Measurements from ENCODE around the gene TMEM171.

The TMEM171 gene

GRCh38 chr5:73130811-73131210, 10.4 kb downstream of the TMEM171 start:
- no peak for DNase-seq
- H3F3A ChIP-seq (ENCODE audit: insufficient read depth, low read length) = no peaks in the 10 kb centered on the region
- TF ChIP-seq CTCF (IDR thresholded peaks at IDR 0.05; ENCODE audit: low read length) (no peak), EZH2 (optimal IDR thresholded peaks at IDR 0.05; ENCODE audit: low read depth, low read length) (no peak), EZH2phosphoT487 (IDR thresholded peaks at IDR 0.05; ENCODE audit: low read length) (no peak)
- no peaks in the 10 kb centered on the region for H3K9me2 ChIP-seq (replicated peaks; ENCODE audit: insufficient read depth, low read length)
- H3K27me3 ChIP-seq (replicated peaks; ENCODE audit: insufficient read depth, low read length) = no peaks in the 10 kb centered on the region
- no peak overlapping the region for H3K27ac ChIP-seq (ENCODE audit: low read length)
- H3K36me3 ChIP-seq (replicated peaks; ENCODE audit: insufficient read depth, low read length) = no peaks in the 10 kb centered on the region
- no peaks in the 10 kb centered on the region for H3K9me3 ChIP-seq (replicated peaks; ENCODE audit: insufficient read depth, low read length)
- H3K9ac ChIP-seq (ENCODE audit: low read length) = no peak overlapping the region
- no peaks in the 10 kb centered on the region for H3K4me1 ChIP-seq (ENCODE audit: low read length)
- H3K79me2 ChIP-seq (ENCODE audit: low read length) = no peaks in the 10 kb centered on the region
- no peak overlapping the region for H2AFZ ChIP-seq (ENCODE audit: low read length)
- H3K4me3 ChIP-seq (ENCODE audit: low read length) = no peak overlapping the region
- H4K20me1 ChIP-seq (ENCODE audit: insufficient read depth, low read length) = no peaks in the 10 kb centered on the region
- H3K4me2 ChIP-seq (ENCODE audit: low read depth, low read length) = no peak overlapping the region

- Histone ChIP-seq H3K4me1 (ENCODE audit: low read length) (no peaks in the 10 kb centered on the region), H3F3A (ENCODE audit: insufficient read depth, low read length) (no peaks in the 10 kb centered on the region), H3K4me2 (ENCODE audit: low read depth, low read length) (no peak overlapping the region), H3K9me3 (replicated peaks; ENCODE audit: insufficient read depth, low read length) (no peaks in the 10 kb centered on the region), H3K9me2 (replicated peaks; ENCODE audit: insufficient read depth, low read length) (no peaks in the 10 kb centered on the region), H3K27ac (ENCODE audit: low read length) (no peak overlapping the region), H4K20me1 (ENCODE audit: insufficient read depth, low read length) (no peaks in the 10 kb centered on the region), H3K9ac (ENCODE audit: low read length) (no peak overlapping the region), H3K27me3 (replicated peaks; ENCODE audit: insufficient read depth, low read length) (no peaks in the 10 kb centered on the region), H3K36me3 (replicated peaks; ENCODE audit: insufficient read depth, low read length) (no peaks in the 10 kb centered on the region), H3K4me3 (ENCODE audit: low read length) (no peak overlapping the region), H3K79me2 (ENCODE audit: low read length) (no peaks in the 10 kb centered on the region), H2AFZ (ENCODE audit: low read length) (no peak overlapping the region)
- DNase-seq = no peak
- TF ChIP-seq CTCF (IDR thresholded peaks at IDR 0.05; ENCODE audit: low read length) (no peak), EZH2 (optimal IDR thresholded peaks at IDR 0.05; ENCODE audit: low read depth, low read length) (no peak), EZH2phosphoT487 (IDR thresholded peaks at IDR 0.05; ENCODE audit: low read length) (no peak)
Measured at GRCh38 chr5:73131711-73132425, 11.5 kb downstream of the TMEM171 start.

- no peak overlapping the region for H3K9ac ChIP-seq (ENCODE audit: low read length)
- H3K4me2 ChIP-seq (ENCODE audit: low read depth, low read length) = no peak overlapping the region
- no peaks in the 10 kb centered on the region for H3K4me1 ChIP-seq (ENCODE audit: low read length)
- no peak for DNase-seq
- no peak for TF ChIP-seq CTCF (IDR thresholded peaks at IDR 0.05; ENCODE audit: low read length)
- TF ChIP-seq EZH2phosphoT487 (IDR thresholded peaks at IDR 0.05; ENCODE audit: low read length) = no peak
- no peaks in the 10 kb centered on the region for H3K9me2 ChIP-seq (replicated peaks; ENCODE audit: insufficient read depth, low read length)
- no peak overlapping the region for H3K4me3 ChIP-seq (ENCODE audit: low read length)
- H3K27me3 ChIP-seq (replicated peaks; ENCODE audit: insufficient read depth, low read length) = no peaks in the 10 kb centered on the region
- H3K36me3 ChIP-seq (replicated peaks; ENCODE audit: insufficient read depth, low read length) = no peaks in the 10 kb centered on the region
- no peak overlapping the region for H3K27ac ChIP-seq (ENCODE audit: low read length)
- H3K9me3 ChIP-seq (replicated peaks; ENCODE audit: insufficient read depth, low read length) = no peaks in the 10 kb centered on the region
- no peaks in the 10 kb centered on the region for H3F3A ChIP-seq (ENCODE audit: insufficient read depth, low read length)
- H4K20me1 ChIP-seq (ENCODE audit: insufficient read depth, low read length) = no peaks in the 10 kb centered on the region
- H3K79me2 ChIP-seq (ENCODE audit: low read length) = no peaks in the 10 kb centered on the region
- H2AFZ ChIP-seq (ENCODE audit: low read length) = no peak overlapping the region
Measured at GRCh38 chr5:73132759-73133158, 12.4 kb downstream of the TMEM171 start.

All from MM.1S (cell line).